PC-3 (cell line): ENCODE measurements around the gene FSTL4.

Experiments
- CTCF ChIP-seq: fragments of 300-600 bp; sonication (generic); conservative IDR thresholded peaks from 2 replicates; pipeline ENCODE4 v1.5.1; 2017; ENCODE audit warnings: antibody characterized with exemption, low read depth, mild to moderate bottlenecking, low read length
- EZH2 ChIP-seq: fragments of 300-600 bp; sonication (generic); IDR thresholded peaks from one replicate; pipeline ENCODE4 v1.6.1; 2017; ENCODE audit warnings: antibody characterized with exemption, mild to moderate bottlenecking, low read length; ENCODE audit not compliant: unreplicated experiment
- EZH2phosphoT487 ChIP-seq: fragments of 300-600 bp; sonication (generic); IDR thresholded peaks from 2 replicates; pipeline ENCODE4 v1.6.1; 2018; ENCODE audit warnings: mild to moderate bottlenecking, antibody characterized with exemption, low read length, borderline replicate concordance

- no peak for TF ChIP-seq CTCF
- TF ChIP-seq EZH2phosphoT487: no peak
- TF ChIP-seq EZH2: no peak
Measured at GRCh38 chr5:133299728-133300127, 312.6 kb downstream of the FSTL4 start.
